ENCODE data around the gene KDM5A. TPM values are rescaled to one million over a fixed set of nuclear protein-coding genes. Genes with fewer than 3 reads are reported as not detected.

KDM5A gene
- total RNA-seq, 1 experiment from 2014 or later: 56.9 TPM

- Histone ChIP-seq H3K14ac (ENCODE audit: insufficient read depth, low read length) (no peak overlapping the region), H3K79me2 (ENCODE audit: insufficient read depth, low read length) (peaks cover 16% of the 10 kb centered on the region; the same call in 1 of the 2 replicates)
- H3K4me1 Mint-ChIP-seq: peaks cover 14 to 16% of the 10 kb centered on the region in 2 experiments
Observed at GRCh38 chr12:388012-388411, 1.1 kb downstream of the KDM5A start.

More at GRCh38 chr12:388012-388411, 1.1 kb downstream of the KDM5A start:
- DNase-seq: no peak
- Mint-ChIP-seq H3K27me3 (ENCODE audit: low read depth) (peaks cover 3% of the 10 kb centered on the region; the same call in 1 of the 2 replicates), H3K9me3 (no peaks in the 10 kb centered on the region; a peak in 2 of 5 replicates), H3K4me3 (peak overlapping the region; percentile 93 to 95), H3K36me3 (ENCODE audit: insufficient read depth in 1 of 3, low read depth in 3 of 3) (peaks cover 6 to 28% (median 25%) of the 10 kb centered on the region in 3 experiments; a peak in 6 of 7 replicates), H3K27ac (peak overlapping the region in 1 of 3 experiments; percentile 97; a peak in 2 of 7 replicates)
- Histone ChIP-seq H3K23me2 (ENCODE audit: insufficient read length, low read depth, low read length, poor library complexity, severe bottlenecking) (no peaks in the 10 kb centered on the region), H2BK20ac (ENCODE audit: low read depth, low read length, poor library complexity, severe bottlenecking) (no peak overlapping the region), H3K4ac (ENCODE audit: low read depth, low read length) (no peak overlapping the region), H3K9ac (ENCODE audit: extremely low read depth, insufficient read length, low read length) (peak overlapping the region; percentile 97), H4K20me1 (ENCODE audit: control insufficient read depth, insufficient read depth, insufficient read length) (no peaks in the 10 kb centered on the region), H3K56ac (ENCODE audit: insufficient read length, low read depth, low read length) (no peak overlapping the region), H3K18ac (ENCODE audit: insufficient read length, low read depth, low read length) (no peak overlapping the region), H3T11ph (ENCODE audit: low read length) (no peak overlapping the region), H2AK5ac (ENCODE audit: insufficient read length, low read length) (no peak overlapping the region), H2AFZ (ENCODE audit: low read length) (no peak overlapping the region), H2BK5ac (ENCODE audit: insufficient read length, low read length) (no peak overlapping the region), H2BK12ac (ENCODE audit: insufficient read length, low read depth, low read length) (no peak overlapping the region), H3K79me1 (ENCODE audit: insufficient read depth, low read depth, low read length, poor library complexity, severe bottlenecking) (no peaks in the 10 kb centered on the region), H4K8ac (replicated peaks; ENCODE audit: insufficient read length, low read depth, low read length) (no peak overlapping the region), H4K5ac (ENCODE audit: insufficient read length, low read depth, low read length) (no peak overlapping the region), H3K27me3 (ENCODE audit: insufficient read depth, low read length) (no peaks in the 10 kb centered on the region), H3K27ac (ENCODE audit: insufficient read length, low read depth, low read length) (no peak overlapping the region), H2BK120ac (ENCODE audit: low read depth, low read length, poor library complexity, severe bottlenecking) (no peak overlapping the region), H3K9me3 (ENCODE audit: control insufficient read depth, low read depth, low read length) (no peaks in the 10 kb centered on the region), H3K4me2 (ENCODE audit: insufficient read depth, insufficient read length, low read length) (peak overlapping the region; percentile 93), H3K23ac (ENCODE audit: insufficient read length, low read depth, low read length) (no peak overlapping the region), H2BK15ac (ENCODE audit: low read depth, low read length) (no peak overlapping the region), H4K91ac (ENCODE audit: insufficient read length, low read depth, low read length) (no peak overlapping the region), H3K4me1 (ENCODE audit: insufficient read depth, low read length) (no peaks in the 10 kb centered on the region)
- WGBS (ENCODE audit: extremely low coverage, insufficient read length, low lambda C conversion rate): no CpG with 5 or more reads among the region's 2 CpGs
- TF ChIP-seq, protein P1, sequence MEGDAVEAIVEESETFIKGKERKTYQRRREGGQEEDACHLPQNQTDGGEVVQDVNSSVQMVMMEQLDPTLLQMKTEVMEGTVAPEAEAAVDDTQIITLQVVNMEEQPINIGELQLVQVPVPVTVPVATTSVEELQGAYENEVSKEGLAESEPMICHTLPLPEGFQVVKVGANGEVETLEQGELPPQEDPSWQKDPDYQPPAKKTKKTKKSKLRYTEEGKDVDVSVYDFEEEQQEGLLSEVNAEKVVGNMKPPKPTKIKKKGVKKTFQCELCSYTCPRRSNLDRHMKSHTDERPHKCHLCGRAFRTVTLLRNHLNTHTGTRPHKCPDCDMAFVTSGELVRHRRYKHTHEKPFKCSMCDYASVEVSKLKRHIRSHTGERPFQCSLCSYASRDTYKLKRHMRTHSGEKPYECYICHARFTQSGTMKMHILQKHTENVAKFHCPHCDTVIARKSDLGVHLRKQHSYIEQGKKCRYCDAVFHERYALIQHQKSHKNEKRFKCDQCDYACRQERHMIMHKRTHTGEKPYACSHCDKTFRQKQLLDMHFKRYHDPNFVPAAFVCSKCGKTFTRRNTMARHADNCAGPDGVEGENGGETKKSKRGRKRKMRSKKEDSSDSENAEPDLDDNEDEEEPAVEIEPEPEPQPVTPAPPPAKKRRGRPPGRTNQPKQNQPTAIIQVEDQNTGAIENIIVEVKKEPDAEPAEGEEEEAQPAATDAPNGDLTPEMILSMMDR (conservative IDR thresholded peaks at IDR 0.05): no peak

Measured in H9 (cell line).